GM10248 (cell line): Measurements from ENCODE around the gene PLD5.

Source experiments
- CTCF ChIA-PET: fragments of 300-600 bp; sonication (Branson Sonifier 250); formaldehyde crosslinking; extraction: SDS; loops from one replicate; lab custom pipeline; 2021; ENCODE audit warnings: antibody characterized with exemption; lab: Yijun Ruan, JAX
- POLR2A ChIA-PET: fragments of 350-650 bp; sonication (Branson Sonifier 250); formaldehyde crosslinking; extraction: SDS; loops from one replicate; lab custom pipeline; 2020; ENCODE audit warnings: antibody characterized with exemption; lab: Yijun Ruan, JAX
- DNase-seq: peaks from one replicate; pipeline ENCODE4 v3.0.0; 2012; ENCODE audit errors: extremely low spot score
- CTCF ChIP-seq: IDR thresholded peaks from 2 replicates; pipeline ENCODE4 v1.5.1; 2012; ENCODE audit warnings: mild to moderate bottlenecking, low read depth; ENCODE audit errors: extremely low read depth, missing control alignments, control extremely low read depth

The PLD5 gene

GRCh38 chr1:242524571-242525359 is at the start of gene PLD5:
Gene PLD5, minus strand, starts transcription at chr1:242524697.
- ChIA-PET POLR2A (no interaction called here), CTCF (no interaction called here)
- no peak for DNase-seq
- no peak for TF ChIP-seq CTCF

GRCh38 chr1:242569867-242570266 is 45.4 kb upstream of the PLD5 start:
- TF ChIP-seq CTCF = no peak
- CTCF ChIA-PET = no interaction called here
- DNase-seq = no peak
- POLR2A ChIA-PET = no interaction called here

GRCh38 chr1:242568666-242569065 is 44.2 kb upstream of the PLD5 start:
- CTCF ChIA-PET = interaction anchor here (0.9 kb wide), 1 partner anchor 10 kb away, joined by 3 read pairs; no protein-coding TSS in a partner anchor
- no peak for DNase-seq
- no peak for TF ChIP-seq CTCF
- POLR2A ChIA-PET = no interaction called here

GRCh38 chr1:242567596-242567995 is 43.1 kb upstream of the PLD5 start:
- TF ChIP-seq CTCF = no peak
- ChIA-PET CTCF (no interaction called here), POLR2A (no interaction called here)
- DNase-seq = no peak

- DNase-seq = no peak
- POLR2A ChIA-PET = no interaction called here
- CTCF ChIA-PET = no interaction called here
- TF ChIP-seq CTCF = no peak
Measured at GRCh38 chr1:242556759-242557158, 32.3 kb upstream of the PLD5 start.

GRCh38 chr1:242556276-242556675 is 31.8 kb upstream of the PLD5 start:
- POLR2A ChIA-PET = no interaction called here
- no peak for TF ChIP-seq CTCF
- DNase-seq = no peak
- CTCF ChIA-PET = no interaction called here
